Neural cell (in vitro differentiated cells): Measurements from ENCODE around the gene SPPL2A. TPM values are rescaled to one million over a fixed set of nuclear protein-coding genes. Genes with fewer than 3 reads are reported as not detected.

Experiments used
- H2AFZ ChIP-seq: fragments of 200-600, 300-800 bp; sonication (generic), shearing (Covaris generic); 2 replicates; pipeline ENCODE4 v1.6.0; 2014; ENCODE audit warnings: low read depth, mild to moderate bottlenecking, antibody characterized with exemption, low read length, moderate library complexity
- H3F3A ChIP-seq: fragments of 200-600 bp; shearing (Covaris generic); 2 replicates; pipeline ENCODE4 v1.6.1; 2016; ENCODE audit warnings: mild to moderate bottlenecking, moderate library complexity, mixed read lengths, antibody characterized with exemption, low read length; ENCODE audit not compliant: insufficient read depth, poor library complexity, severe bottlenecking
- H3K27ac ChIP-seq: fragments of 200-600, 300-800 bp; sonication (generic), shearing (Covaris generic); 2 replicates; pipeline ENCODE4 v1.5.1; 2014; ENCODE audit warnings: mild to moderate bottlenecking, low read length, moderate library complexity
- H3K27me3 ChIP-seq: fragments of 300-800, 200-600 bp; sonication (generic), shearing (Covaris generic); 2 replicates; pipeline ENCODE4 v1.6.0; 2014; ENCODE audit warnings: mild to moderate bottlenecking, low read depth, low read length, moderate library complexity; ENCODE audit not compliant: insufficient read depth
- H3K36me3 ChIP-seq: fragments of 300-800, 200-600 bp; sonication (generic), shearing (Covaris generic); 2 replicates; pipeline ENCODE4 v1.5.1; 2014; ENCODE audit warnings: mild to moderate bottlenecking, antibody characterized with exemption, low read length, moderate library complexity; ENCODE audit not compliant: insufficient read depth
- H3K4me2 ChIP-seq: fragments of 300-800, 200-600 bp; sonication (generic), shearing (Covaris generic); 2 replicates; pipeline ENCODE4 v1.6.0; 2014; ENCODE audit warnings: mild to moderate bottlenecking, low read length
- H3K4me3 ChIP-seq: fragments of 300-800, 200-600 bp; sonication (generic), shearing (Covaris generic); 2 replicates; pipeline ENCODE4 v1.5.1; 2014; ENCODE audit warnings: mild to moderate bottlenecking, low read length, moderate library complexity
- H3K79me2 ChIP-seq: fragments of 200-600 bp; shearing (Covaris generic); replicated peaks from 2 replicates; pipeline ENCODE4 v1.6.0; 2014; ENCODE audit warnings: mild to moderate bottlenecking, low read length, moderate library complexity; ENCODE audit not compliant: insufficient read depth
- H3K9ac ChIP-seq: fragments of 300-800, 200-600 bp; sonication (generic), shearing (Covaris generic); 2 replicates; pipeline ENCODE4 v1.6.1; 2016; ENCODE audit warnings: mild to moderate bottlenecking, low read length, mixed read lengths
- H3K9me2 ChIP-seq: fragments of 200-600 bp; shearing (Covaris generic); 2 replicates; pipeline ENCODE4 v1.6.1; 2016; ENCODE audit warnings: mild to moderate bottlenecking, low read length, mixed read lengths; ENCODE audit not compliant: insufficient read depth
- H3K9me3 ChIP-seq: fragments of 200-600, 300-800 bp; sonication (generic), shearing (Covaris generic); 2 replicates; pipeline ENCODE4 v1.6.1; 2016; ENCODE audit warnings: mild to moderate bottlenecking, mixed run types, low read length, moderate library complexity, mixed read lengths
- H4K20me1 ChIP-seq: fragments of 200-600 bp; shearing (Covaris generic); 2 replicates; pipeline ENCODE4 v1.6.1; 2016; ENCODE audit warnings: mild to moderate bottlenecking, mixed run types; ENCODE audit not compliant: insufficient read depth
- CTCF ChIP-seq: fragments of 450-650 bp; IDR thresholded peaks from 2 replicates; pipeline ENCODE4 v1.5.1; 2014; ENCODE audit warnings: antibody characterized with exemption, mild to moderate bottlenecking, moderate library complexity; ENCODE audit not compliant: poor library complexity, severe bottlenecking
- EP300 ChIP-seq: fragments of 450-650 bp; conservative IDR thresholded peaks from 2 replicates; pipeline ENCODE4 v1.6.1; 2014; ENCODE audit warnings: antibody characterized with exemption, mild to moderate bottlenecking, moderate library complexity; ENCODE audit not compliant: poor library complexity, severe bottlenecking
- EZH2 ChIP-seq: fragments of 200-600, 300-800 bp; shearing (Covaris generic), sonication (generic); IDR thresholded peaks from 2 replicates; pipeline ENCODE4 v1.6.1; 2014; ENCODE audit warnings: antibody characterized with exemption, low read length, borderline replicate concordance, mild to moderate bottlenecking; ENCODE audit not compliant: insufficient read depth, poor library complexity, severe bottlenecking
- MXI1 ChIP-seq: fragments of 450-650 bp; conservative IDR thresholded peaks from 2 replicates; pipeline ENCODE4 v1.6.1; 2014; ENCODE audit warnings: antibody characterized with exemption, mild to moderate bottlenecking; ENCODE audit not compliant: poor library complexity, severe bottlenecking
- POLR2AphosphoS5 ChIP-seq: IDR thresholded peaks from 2 replicates; pipeline ENCODE4 v1.6.1; 2012
- RAD21 ChIP-seq: fragments of 450-650 bp; conservative IDR thresholded peaks from 2 replicates; pipeline ENCODE4 v1.6.1; 2014; ENCODE audit warnings: antibody characterized with exemption, mild to moderate bottlenecking, moderate library complexity
- REST ChIP-seq: IDR thresholded peaks from 2 replicates; pipeline ENCODE4 v1.6.1; 2012; ENCODE audit warnings: borderline replicate concordance
- SMC3 ChIP-seq: fragments of 450-650 bp; conservative IDR thresholded peaks from 2 replicates; pipeline ENCODE4 v1.6.1; 2014; ENCODE audit warnings: antibody characterized with exemption, mild to moderate bottlenecking, moderate library complexity; ENCODE audit not compliant: poor library complexity
- TAF1 ChIP-seq: IDR thresholded peaks from 2 replicates; pipeline ENCODE4 v1.6.1; 2012; ENCODE audit warnings: low read depth
- polyA plus RNA-seq: library from polyadenylated mRNA; depleted of rRNA; stranded (reverse); fragments of >200 nt; gene quantifications from 2 replicates; pipeline ENCODE4 v1.2.3, GENCODE V29; 2014

Gene SPPL2A
- polyA plus RNA-seq, 1 donor from 2014 or later, result 29.9 TPM

- no peaks in the 10 kb centered on the region for H3K79me2 ChIP-seq
- H3K27me3 ChIP-seq, result no peaks in the 10 kb centered on the region
- TF ChIP-seq TAF1, result no peak
- TF ChIP-seq RAD21, result no peak
- TF ChIP-seq CTCF, result no peak
- TF ChIP-seq REST, result no peak
- no peak for TF ChIP-seq EZH2
- no peak for TF ChIP-seq EP300
- TF ChIP-seq MXI1, result no peak
- no peak for TF ChIP-seq SMC3
- TF ChIP-seq POLR2AphosphoS5, result no peak
Observed at GRCh38 chr15:50803479-50804180, 38.1 kb upstream of the SPPL2A start.

GRCh38 chr15:50800715-50801114 is 35.2 kb upstream of the SPPL2A start:
- H3K27ac ChIP-seq, result no peak overlapping the region
- no peak overlapping the region for H3K4me3 ChIP-seq
- no peak overlapping the region for H3K4me2 ChIP-seq
- no peaks in the 10 kb centered on the region for H3K27me3 ChIP-seq
- no peak overlapping the region for H2AFZ ChIP-seq
- TF ChIP-seq RAD21 (no peak), TAF1 (no peak), EZH2 (no peak), MXI1 (no peak), EP300 (no peak), CTCF (no peak), POLR2AphosphoS5 (no peak), SMC3 (no peak), REST (no peak)
- H4K20me1 ChIP-seq, result no peaks in the 10 kb centered on the region
- H3K36me3 ChIP-seq, result no peaks in the 10 kb centered on the region
- no peaks in the 10 kb centered on the region for H3K9me2 ChIP-seq
- no peaks in the 10 kb centered on the region for H3K9me3 ChIP-seq
- H3K9ac ChIP-seq, result no peak overlapping the region
- no peaks in the 10 kb centered on the region for H3F3A ChIP-seq
- H3K79me2 ChIP-seq, result no peaks in the 10 kb centered on the region

More at GRCh38 chr15:50803479-50804180, 38.1 kb upstream of the SPPL2A start:
- Histone ChIP-seq H2AFZ (no peak overlapping the region), H3K9ac (no peak overlapping the region), H3K4me2 (no peak overlapping the region), H4K20me1 (no peaks in the 10 kb centered on the region), H3K27ac (no peak overlapping the region), H3K36me3 (no peaks in the 10 kb centered on the region), H3K9me3 (no peaks in the 10 kb centered on the region), H3F3A (no peaks in the 10 kb centered on the region), H3K9me2 (no peaks in the 10 kb centered on the region), H3K4me3 (no peak overlapping the region)
